Activated CD8-positive, alpha-beta T cell treated with anti-CD3 and anti-CD28 coated beads for 36 hours (primary cell): ENCODE measurements around the gene ABCA5. TPM values are rescaled to one million over a fixed set of nuclear protein-coding genes. Genes with fewer than 3 reads are reported as not detected.

Source experiments
- ATAC-seq: fragments of 200-7000 bp; cut with Tn5 transposase; one replicate; pipeline ENCODE4 v1.10.0; 2021; ENCODE audit warnings: mild to moderate bottlenecking, moderate library complexity
- CTCF ChIA-PET: fragments of 350-600 bp; sonication (Branson Sonifier 250); formaldehyde crosslinking; loops from one replicate; lab custom pipeline; 2021; ENCODE audit warnings: antibody characterized with exemption; lab: Charles Lee
- POLR2A ChIA-PET: fragments of 350-600 bp; sonication (Branson Sonifier 250); formaldehyde crosslinking; loops from one replicate; lab custom pipeline; 2021; ENCODE audit warnings: antibody characterized with exemption; lab: Charles Lee
- DNase-seq: peaks from one replicate; pipeline ENCODE4 v3.0.0-alpha.2; 2020
- H3K27ac Mint-ChIP-seq: one replicate; pipeline ENCODE4 v1.8.0; 2021; ENCODE audit warnings: mild to moderate bottlenecking, mixed read lengths
- H3K27me3 Mint-ChIP-seq: one replicate; pipeline ENCODE4 v1.8.0; 2021; ENCODE audit warnings: mixed read lengths
- H3K36me3 Mint-ChIP-seq: one replicate; pipeline ENCODE4 v1.8.0; 2021; ENCODE audit warnings: low read depth, mixed read lengths
- H3K4me1 Mint-ChIP-seq: one replicate; pipeline ENCODE4 v1.8.0; 2021; ENCODE audit warnings: low read depth, mixed read lengths
- H3K4me3 Mint-ChIP-seq: one replicate; pipeline ENCODE4 v1.8.0; 2021; ENCODE audit warnings: mild to moderate bottlenecking, moderate library complexity, mixed read lengths
- H3K9me3 Mint-ChIP-seq: one replicate; pipeline ENCODE4 v1.8.0; 2021; ENCODE audit warnings: mixed read lengths
- CTCF ChIP-seq: fragments of 200-600 bp; IDR thresholded peaks from one replicate; pipeline ENCODE4 v1.8.0; 2022; ENCODE audit warnings: antibody characterized with exemption, mild to moderate bottlenecking
- intact Hi-C: fragments of 100-400 bp; cut with micrococcal nuclease; formaldehyde crosslinking; loops from one replicate; pipeline ENCODE4 v1.10.0; 2022
- total RNA-seq, 2 experiments: library from RNA; stranded (reverse); gene quantifications; one replicate each; pipeline ENCODE4 v1.2.3, GENCODE V29; 2021

The ABCA5 gene
- total RNA-seq, 2 experiments from 2014 or later = 12.4 to 13.2 TPM

- Mint-ChIP-seq H3K36me3 (no peaks in the 10 kb centered on the region), H3K9me3 (no peaks in the 10 kb centered on the region), H3K27ac (no peak overlapping the region), H3K4me1 (no peaks in the 10 kb centered on the region), H3K4me3 (no peak overlapping the region), H3K27me3 (peaks cover 10% of the 10 kb centered on the region)
- ChIA-PET POLR2A (no interaction called here), CTCF (no interaction called here)
- DNase-seq (no peak), ATAC-seq (no peak)
- intact Hi-C loops = no loop called here
- no peak for TF ChIP-seq CTCF
Observed at GRCh38 chr17:69348429-69348828, 21.5 kb upstream of the ABCA5 start.

DNA sequence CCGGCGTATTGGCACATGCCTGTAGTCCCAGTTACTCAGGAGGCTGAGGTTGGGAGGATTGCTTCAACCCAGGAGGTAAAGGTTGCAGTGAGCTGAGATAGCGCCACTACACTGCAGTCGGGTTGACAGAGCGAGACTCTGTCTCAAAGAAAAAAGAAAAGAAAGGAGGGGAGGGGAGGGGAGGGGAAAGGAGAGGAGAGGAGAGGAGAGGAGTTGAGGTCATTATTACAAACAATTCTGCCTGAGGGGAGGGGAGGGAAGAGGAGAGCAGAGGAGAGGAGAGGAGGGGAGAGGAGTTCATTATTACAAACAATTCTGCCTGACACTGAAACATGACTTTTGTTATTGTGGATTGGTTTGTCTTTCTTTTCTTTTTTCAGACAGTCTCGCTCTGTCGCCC, 19.8 kb upstream of the ABCA5 start:
- Mint-ChIP-seq H3K9me3 (no peaks in the 10 kb centered on the region), H3K27ac (no peak overlapping the region), H3K27me3 (peaks cover 10% of the 10 kb centered on the region), H3K4me3 (no peak overlapping the region), H3K36me3 (no peaks in the 10 kb centered on the region), H3K4me1 (no peaks in the 10 kb centered on the region)
- POLR2A ChIA-PET = no interaction called here
- no peak for TF ChIP-seq CTCF
- DNase-seq = no peak
- CTCF ChIA-PET = no interaction called here
- intact Hi-C loops = no loop called here
- ATAC-seq = no peak

- CTCF ChIA-PET = no interaction called here
- H3K27ac Mint-ChIP-seq = no peak overlapping the region
- ATAC-seq (no peak), DNase-seq (no peak)
- H3K36me3 Mint-ChIP-seq = no peaks in the 10 kb centered on the region
- POLR2A ChIA-PET = no interaction called here
- peaks cover 7% of the 10 kb centered on the region for H3K27me3 Mint-ChIP-seq
- no peak for TF ChIP-seq CTCF
- H3K4me3 Mint-ChIP-seq = no peak overlapping the region
- intact Hi-C loops = no loop called here
- no peaks in the 10 kb centered on the region for H3K4me1 Mint-ChIP-seq
- H3K9me3 Mint-ChIP-seq = no peaks in the 10 kb centered on the region
Observed at GRCh38 chr17:69344939-69345338, 18.0 kb upstream of the ABCA5 start.

GRCh38 chr17:69342896-69343644, 16.1 kb upstream of the ABCA5 start:
- intact Hi-C loops = no loop called here
- peaks cover 5% of the 10 kb centered on the region for H3K27me3 Mint-ChIP-seq
- H3K36me3 Mint-ChIP-seq = no peaks in the 10 kb centered on the region
- H3K4me3 Mint-ChIP-seq = no peak overlapping the region
- no peak for TF ChIP-seq CTCF
- ATAC-seq = no peak
- no peak overlapping the region for H3K27ac Mint-ChIP-seq
- ChIA-PET CTCF (no interaction called here), POLR2A (no interaction called here)
- H3K4me1 Mint-ChIP-seq = no peaks in the 10 kb centered on the region
- DNase-seq = no peak
- no peaks in the 10 kb centered on the region for H3K9me3 Mint-ChIP-seq

- no peaks in the 10 kb centered on the region for H3K36me3 Mint-ChIP-seq
- ATAC-seq = no peak
- H3K4me3 Mint-ChIP-seq = no peak overlapping the region
Observed at GRCh38 chr17:69339937-69340336, 13.0 kb upstream of the ABCA5 start.

More at GRCh38 chr17:69339937-69340336, 13.0 kb upstream of the ABCA5 start:
- no peak for TF ChIP-seq CTCF
- no peak overlapping the region for H3K27ac Mint-ChIP-seq
- H3K4me1 Mint-ChIP-seq = no peaks in the 10 kb centered on the region
- H3K9me3 Mint-ChIP-seq = no peaks in the 10 kb centered on the region
- peaks cover 3% of the 10 kb centered on the region for H3K27me3 Mint-ChIP-seq
- no peak for DNase-seq
- intact Hi-C loops = no loop called here
- POLR2A ChIA-PET = no interaction called here
- CTCF ChIA-PET = interaction anchor here (1.0 kb wide), 1 partner anchor 55 kb away, joined by 4 read pairs; no protein-coding TSS in a partner anchor
